Activated CD8-positive, alpha-beta T cell treated with anti-CD3 and anti-CD28 coated beads for 36 hours (primary cell): Measurements from ENCODE around the gene ACSF2. TPM values are rescaled to one million over a fixed set of nuclear protein-coding genes. Genes with fewer than 3 reads are reported as not detected.

Experiments used
- ATAC-seq: fragments of 200-7000 bp; cut with Tn5 transposase; one replicate; pipeline ENCODE4 v1.10.0; 2021; ENCODE audit warnings: mild to moderate bottlenecking, moderate library complexity
- CTCF ChIA-PET: fragments of 350-600 bp; sonication (Branson Sonifier 250); formaldehyde crosslinking; loops from one replicate; lab custom pipeline; 2021; ENCODE audit warnings: antibody characterized with exemption; lab: Charles Lee
- POLR2A ChIA-PET: fragments of 350-600 bp; sonication (Branson Sonifier 250); formaldehyde crosslinking; loops from one replicate; lab custom pipeline; 2021; ENCODE audit warnings: antibody characterized with exemption; lab: Charles Lee
- DNase-seq: peaks from one replicate; pipeline ENCODE4 v3.0.0-alpha.2; 2020
- H3K27ac Mint-ChIP-seq: one replicate; pipeline ENCODE4 v1.8.0; 2021; ENCODE audit warnings: mild to moderate bottlenecking, mixed read lengths
- H3K27me3 Mint-ChIP-seq: one replicate; pipeline ENCODE4 v1.8.0; 2021; ENCODE audit warnings: mixed read lengths
- H3K36me3 Mint-ChIP-seq: one replicate; pipeline ENCODE4 v1.8.0; 2021; ENCODE audit warnings: low read depth, mixed read lengths
- H3K4me1 Mint-ChIP-seq: one replicate; pipeline ENCODE4 v1.8.0; 2021; ENCODE audit warnings: low read depth, mixed read lengths
- H3K4me3 Mint-ChIP-seq: one replicate; pipeline ENCODE4 v1.8.0; 2021; ENCODE audit warnings: mild to moderate bottlenecking, moderate library complexity, mixed read lengths
- H3K9me3 Mint-ChIP-seq: one replicate; pipeline ENCODE4 v1.8.0; 2021; ENCODE audit warnings: mixed read lengths
- CTCF ChIP-seq: fragments of 200-600 bp; IDR thresholded peaks from one replicate; pipeline ENCODE4 v1.8.0; 2022; ENCODE audit warnings: antibody characterized with exemption, mild to moderate bottlenecking
- intact Hi-C: fragments of 100-400 bp; cut with micrococcal nuclease; formaldehyde crosslinking; loops from one replicate; pipeline ENCODE4 v1.10.0; 2022
- total RNA-seq, 2 experiments: library from RNA; stranded (reverse); gene quantifications; one replicate each; pipeline ENCODE4 v1.2.3, GENCODE V29; 2021

Gene ACSF2
- total RNA-seq, 2 experiments from 2014 or later = 14.5 to 17.5 TPM

- peaks cover 1% of the 10 kb centered on the region for H3K27me3 Mint-ChIP-seq
- no peak overlapping the region for H3K4me3 Mint-ChIP-seq
- no peak for DNase-seq
- H3K4me1 Mint-ChIP-seq = no peaks in the 10 kb centered on the region
- ChIA-PET CTCF (no interaction called here), POLR2A (interaction anchor here (0.8 kb wide), 1 partner anchor 9 kb away, joined by 3 read pairs; no protein-coding TSS in a partner anchor)
- no peak for TF ChIP-seq CTCF
- ATAC-seq = no peak
- H3K27ac Mint-ChIP-seq = no peak overlapping the region
- H3K9me3 Mint-ChIP-seq = no peaks in the 10 kb centered on the region
- H3K36me3 Mint-ChIP-seq = no peaks in the 10 kb centered on the region
- intact Hi-C loops = no loop called here
Observed at GRCh38 chr17:50462446-50462845, 36.4 kb downstream of the ACSF2 start.

- CTCF ChIA-PET = no interaction called here
- DNase-seq (no peak), ATAC-seq (no peak)
- no peak overlapping the region for H3K4me3 Mint-ChIP-seq
- peaks cover 11% of the 10 kb centered on the region for H3K27me3 Mint-ChIP-seq
- H3K36me3 Mint-ChIP-seq = no peaks in the 10 kb centered on the region
- no peak for TF ChIP-seq CTCF
- H3K27ac Mint-ChIP-seq = no peak overlapping the region
- POLR2A ChIA-PET = interaction anchor here (0.9 kb wide), 2 partner anchors 15 to 66 kb away, joined by 3 read pairs; no protein-coding TSS in a partner anchor
- H3K9me3 Mint-ChIP-seq = no peaks in the 10 kb centered on the region
- peaks cover 4% of the 10 kb centered on the region for H3K4me1 Mint-ChIP-seq
- intact Hi-C loops = no loop called here
Observed at GRCh38 chr17:50464121-50464520, 38.1 kb downstream of the ACSF2 start.

- ChIA-PET CTCF (no interaction called here), POLR2A (interaction anchor here (0.9 kb wide), 2 partner anchors 15 to 66 kb away, joined by 3 read pairs; no protein-coding TSS in a partner anchor)
- Mint-ChIP-seq H3K4me1 (peaks cover 4% of the 10 kb centered on the region), H3K9me3 (no peaks in the 10 kb centered on the region), H3K36me3 (no peaks in the 10 kb centered on the region), H3K4me3 (no peak overlapping the region), H3K27ac (no peak overlapping the region), H3K27me3 (peaks cover 14% of the 10 kb centered on the region)
- ATAC-seq = no peak
- TF ChIP-seq CTCF = no peak
- DNase-seq = no peak
- intact Hi-C loops = no loop called here
Observed at GRCh38 chr17:50464736-50465135, 38.7 kb downstream of the ACSF2 start.

- no peak for ATAC-seq
- peaks cover 14% of the 10 kb centered on the region for H3K27me3 Mint-ChIP-seq
- H3K27ac Mint-ChIP-seq = no peak overlapping the region
- POLR2A ChIA-PET = interaction anchor here (0.9 kb wide), 2 partner anchors 14 to 67 kb away, joined by 3 read pairs; no protein-coding TSS in a partner anchor
- peaks cover 4% of the 10 kb centered on the region for H3K4me1 Mint-ChIP-seq
- no peaks in the 10 kb centered on the region for H3K9me3 Mint-ChIP-seq
- no peaks in the 10 kb centered on the region for H3K36me3 Mint-ChIP-seq
- no peak overlapping the region for H3K4me3 Mint-ChIP-seq
- no peak for TF ChIP-seq CTCF
- intact Hi-C loops = no loop called here
- DNase-seq = no peak
- CTCF ChIA-PET = no interaction called here
Observed at GRCh38 chr17:50465171-50465570, 39.2 kb downstream of the ACSF2 start.

GRCh38 chr17:50465635-50466034 is 39.6 kb downstream of the ACSF2 start:
- ATAC-seq (no peak), DNase-seq (no peak)
- CTCF ChIA-PET = no interaction called here
- H3K4me3 Mint-ChIP-seq = no peak overlapping the region
- H3K4me1 Mint-ChIP-seq = peaks cover 4% of the 10 kb centered on the region
- H3K36me3 Mint-ChIP-seq = no peaks in the 10 kb centered on the region
- no peak for TF ChIP-seq CTCF
- intact Hi-C loops = no loop called here
- no peak overlapping the region for H3K27ac Mint-ChIP-seq
- H3K27me3 Mint-ChIP-seq = peaks cover 16% of the 10 kb centered on the region
- POLR2A ChIA-PET = no interaction called here
- no peaks in the 10 kb centered on the region for H3K9me3 Mint-ChIP-seq
